ENCODE results near the gene TCF3. TPM values are rescaled to one million over a fixed set of nuclear protein-coding genes. Genes with fewer than 3 reads are reported as not detected.

Gene TCF3
- total RNA-seq, 1 donor from 2014 or later = 255 TPM

DNA sequence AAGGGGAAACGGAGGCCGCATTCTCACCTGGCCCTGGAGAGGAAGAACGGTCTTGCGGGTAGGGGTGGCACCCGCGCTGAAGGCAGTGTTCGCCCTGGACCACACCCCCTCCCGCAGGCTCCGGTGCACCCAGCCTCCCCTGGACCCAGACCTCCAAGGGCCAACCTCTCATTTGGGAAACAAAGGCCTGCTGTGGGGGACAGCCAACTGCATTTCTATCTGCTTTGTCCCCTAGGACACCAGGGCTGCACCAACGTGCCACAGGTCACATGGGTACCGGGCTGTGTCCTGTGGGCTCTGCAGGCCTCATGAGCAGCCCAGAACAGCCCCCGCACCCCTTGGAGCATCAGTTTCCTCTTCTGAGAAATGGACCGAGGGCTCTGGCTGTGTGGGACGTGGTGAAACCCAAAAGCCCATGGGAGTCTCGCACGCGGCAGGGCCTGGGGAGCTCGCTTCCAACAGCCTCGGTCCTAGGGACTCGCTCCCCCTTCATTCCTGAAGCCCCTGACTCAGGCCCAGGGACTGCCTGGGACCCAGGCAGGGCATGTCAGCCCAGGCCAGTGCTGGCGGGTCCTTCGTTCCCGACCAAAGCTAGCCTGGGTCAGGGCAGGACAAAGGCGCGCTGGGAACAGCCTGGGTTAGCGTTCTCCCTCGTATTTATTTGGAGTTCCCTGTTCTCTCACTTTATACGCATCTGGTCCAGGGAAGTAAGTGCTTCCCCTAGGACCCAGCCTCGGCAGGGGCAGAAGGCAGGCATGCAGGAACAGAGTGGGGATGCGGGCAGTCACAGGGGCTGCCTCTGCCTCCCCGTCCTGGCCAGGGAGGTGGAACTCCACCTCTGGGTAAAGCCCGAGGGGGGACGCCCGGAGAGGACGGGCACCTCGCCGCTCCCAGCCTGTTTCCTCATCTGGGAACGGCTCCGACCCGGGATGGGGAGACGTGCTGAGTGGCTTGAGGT, 4.6 kb downstream of the TCF3 start:
- H3K27me3 Mint-ChIP-seq (ENCODE audit: unreplicated experiment) = peaks cover 7% of the 10 kb centered on the region
- H3K27ac Mint-ChIP-seq (ENCODE audit: unreplicated experiment) = no peak overlapping the region

GRCh38 chr19:1646659-1647453, 5.6 kb downstream of the TCF3 start:
- Mint-ChIP-seq H3K27me3 (ENCODE audit: unreplicated experiment) (peaks cover 11% of the 10 kb centered on the region), H3K4me1 (ENCODE audit: unreplicated experiment) (peaks cover 7% of the 10 kb centered on the region), H3K9me3 (ENCODE audit: unreplicated experiment) (no peaks in the 10 kb centered on the region), H3K27ac (ENCODE audit: unreplicated experiment) (no peak overlapping the region), H3K4me3 (ENCODE audit: unreplicated experiment) (no peak overlapping the region), H3K36me3 (ENCODE audit: low read depth, unreplicated experiment) (peaks cover 21% of the 10 kb centered on the region)
- TF ChIP-seq, protein P1, sequence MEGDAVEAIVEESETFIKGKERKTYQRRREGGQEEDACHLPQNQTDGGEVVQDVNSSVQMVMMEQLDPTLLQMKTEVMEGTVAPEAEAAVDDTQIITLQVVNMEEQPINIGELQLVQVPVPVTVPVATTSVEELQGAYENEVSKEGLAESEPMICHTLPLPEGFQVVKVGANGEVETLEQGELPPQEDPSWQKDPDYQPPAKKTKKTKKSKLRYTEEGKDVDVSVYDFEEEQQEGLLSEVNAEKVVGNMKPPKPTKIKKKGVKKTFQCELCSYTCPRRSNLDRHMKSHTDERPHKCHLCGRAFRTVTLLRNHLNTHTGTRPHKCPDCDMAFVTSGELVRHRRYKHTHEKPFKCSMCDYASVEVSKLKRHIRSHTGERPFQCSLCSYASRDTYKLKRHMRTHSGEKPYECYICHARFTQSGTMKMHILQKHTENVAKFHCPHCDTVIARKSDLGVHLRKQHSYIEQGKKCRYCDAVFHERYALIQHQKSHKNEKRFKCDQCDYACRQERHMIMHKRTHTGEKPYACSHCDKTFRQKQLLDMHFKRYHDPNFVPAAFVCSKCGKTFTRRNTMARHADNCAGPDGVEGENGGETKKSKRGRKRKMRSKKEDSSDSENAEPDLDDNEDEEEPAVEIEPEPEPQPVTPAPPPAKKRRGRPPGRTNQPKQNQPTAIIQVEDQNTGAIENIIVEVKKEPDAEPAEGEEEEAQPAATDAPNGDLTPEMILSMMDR (IDR thresholded peaks at IDR 0.05; ENCODE audit: unreplicated experiment) = no peak
- no peak for DNase-seq (ENCODE audit: low spot score)

More for the DNA sequence above, 4.6 kb downstream of the TCF3 start:
- peaks cover 16% of the 10 kb centered on the region for H3K36me3 Mint-ChIP-seq (ENCODE audit: low read depth, unreplicated experiment)
- peaks cover 7% of the 10 kb centered on the region for H3K4me1 Mint-ChIP-seq (ENCODE audit: unreplicated experiment)
- no peak for DNase-seq (ENCODE audit: low spot score)
- no peaks in the 10 kb centered on the region for H3K9me3 Mint-ChIP-seq (ENCODE audit: unreplicated experiment)
- TF ChIP-seq, protein P1 (IDR thresholded peaks at IDR 0.05; ENCODE audit: unreplicated experiment) = no peak
- no peak overlapping the region for H3K4me3 Mint-ChIP-seq (ENCODE audit: unreplicated experiment)

GRCh38 chr19:1646149-1646548, 6.3 kb downstream of the TCF3 start:
- Mint-ChIP-seq H3K4me1 (ENCODE audit: unreplicated experiment) (peaks cover 5% of the 10 kb centered on the region), H3K4me3 (ENCODE audit: unreplicated experiment) (no peak overlapping the region), H3K27ac (ENCODE audit: unreplicated experiment) (no peak overlapping the region), H3K27me3 (ENCODE audit: unreplicated experiment) (peaks cover 12% of the 10 kb centered on the region), H3K36me3 (ENCODE audit: low read depth, unreplicated experiment) (peaks cover 23% of the 10 kb centered on the region), H3K9me3 (ENCODE audit: unreplicated experiment) (no peaks in the 10 kb centered on the region)
- TF ChIP-seq, protein P1 (IDR thresholded peaks at IDR 0.05; ENCODE audit: unreplicated experiment) = no peak
- DNase-seq (ENCODE audit: low spot score) = no peak

DNA sequence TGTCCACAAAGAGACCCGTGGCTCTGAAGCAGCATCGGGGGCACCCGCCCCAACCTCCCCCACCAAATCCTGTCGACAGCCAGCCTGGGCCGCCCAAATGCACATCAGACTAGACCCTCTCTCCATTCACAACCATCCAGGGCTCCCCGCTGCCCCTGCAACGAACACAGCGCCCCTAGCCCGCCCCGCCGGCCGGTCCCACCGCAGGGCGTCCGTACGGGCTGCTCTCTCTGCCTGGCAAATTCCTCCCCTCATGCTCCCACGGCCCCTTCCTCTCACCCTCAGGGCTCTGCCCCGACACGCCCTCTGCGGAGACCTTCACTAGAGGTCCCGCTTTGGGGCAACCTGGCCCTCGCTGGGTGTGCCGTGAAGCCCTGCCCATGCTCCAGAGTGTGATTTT, 7.1 kb downstream of the TCF3 start:
- H3K36me3 Mint-ChIP-seq (ENCODE audit: low read depth, unreplicated experiment) = peaks cover 17% of the 10 kb centered on the region
- peak overlapping the region; percentile 30 for H3K27ac Mint-ChIP-seq (ENCODE audit: unreplicated experiment)

More for the DNA sequence above, 7.1 kb downstream of the TCF3 start:
- Mint-ChIP-seq H3K9me3 (ENCODE audit: unreplicated experiment) (no peaks in the 10 kb centered on the region), H3K4me3 (ENCODE audit: unreplicated experiment) (peak overlapping the region; percentile 42), H3K27me3 (ENCODE audit: unreplicated experiment) (peaks cover 12% of the 10 kb centered on the region), H3K4me1 (ENCODE audit: unreplicated experiment) (no peaks in the 10 kb centered on the region)
- TF ChIP-seq, protein P1 (IDR thresholded peaks at IDR 0.05; ENCODE audit: unreplicated experiment) = no peak
- DNase-seq (ENCODE audit: low spot score) = no peak
